Ascending aorta (tissue), 2 donors: ENCODE data around the gene OR52N4. TPM values are rescaled to one million over a fixed set of nuclear protein-coding genes. Genes with fewer than 3 reads are reported as not detected.

Experiments
- DNase-seq, 2 donors: peaks; one replicate each; pipeline ENCODE4 v3.0.0-alpha.2; 2019; ENCODE audit warnings: low spot score in 2 of 2
- H3K27ac ChIP-seq, 2 donors: fragments of 200-600 bp; sonication (generic); one replicate each; pipeline ENCODE4 v1.5.1; 2016 to 2017; ENCODE audit warnings: mild to moderate bottlenecking in 1 of 2
- H3K27me3 ChIP-seq: fragments of 200-600 bp; sonication (generic); one replicate; pipeline ENCODE4 v1.5.1; 2017
- H3K36me3 ChIP-seq, 2 donors: fragments of 200-600 bp; sonication (generic); one replicate each; pipeline ENCODE4 v1.5.1; 2016
- H3K4me1 ChIP-seq, 2 donors: fragments of 200-600 bp; sonication (generic); one replicate each; pipeline ENCODE4 v1.5.1; 2016 to 2017; ENCODE audit warnings: mild to moderate bottlenecking in 1 of 2
- H3K4me3 ChIP-seq, 2 donors: fragments of 200-600 bp; sonication (generic); one replicate each; pipeline ENCODE4 v1.5.1; 2016 to 2017; ENCODE audit warnings: mild to moderate bottlenecking in 1 of 2
- H3K9me3 ChIP-seq, 2 donors: fragments of 200-600 bp; sonication (generic); one replicate each; pipeline ENCODE4 v1.5.1; 2016
- CTCF ChIP-seq, 3 experiments: fragments of 200-600 bp in 2 of 3; fragments of 450-650 bp in 1 of 3; sonication (generic) in 2 of 3; IDR thresholded peaks; one replicate each; pipeline ENCODE4 v1.5.1; 2016 to 2019; ENCODE audit warnings: antibody characterized with exemption in 3 of 3, mild to moderate bottlenecking in 1 of 3, moderate library complexity in 1 of 3
- intact Hi-C: fragments of 100-400 bp; cut with DNase I; formaldehyde crosslinking; loops from one replicate; pipeline ENCODE4 v1.15.1; 2023
- total RNA-seq: library from RNA; depleted of rRNA; stranded (reverse); fragments of >200 nt; gene quantifications from one replicate; pipeline ENCODE4 v1.1.0, GENCODE V29; 2016

The OR52N4 gene
- total RNA-seq, 1 donor from 2014 or later = not detected

- no peaks in the 10 kb centered on the region for H3K27me3 ChIP-seq
- H3K9me3 ChIP-seq = no peaks in the 10 kb centered on the region
- no peak for TF ChIP-seq CTCF (IDR thresholded peaks at IDR 0.05)
- DNase-seq = no peak
- no peaks in the 10 kb centered on the region for H3K36me3 ChIP-seq
- no peak within 1 kb of the TSS for H3K4me3 ChIP-seq
- intact Hi-C loops = no loop called here
- H3K27ac ChIP-seq = no peak within 1 kb of the TSS
- no peaks in the 10 kb centered on the region for H3K4me1 ChIP-seq
Measured at GRCh38 chr11:5783255-5783654, 29.2 kb downstream of the OR52N4 start, which contains the start of gene OR52N5. TSS of gene OR52N5 (minus strand) at chr11:5783355. CDS start at chr11:5778634, 4,721 bp downstream.

- Histone ChIP-seq H3K27me3 (no peaks in the 10 kb centered on the region), H3K4me3 (no peak within 1 kb of the TSS), H3K9me3 (no peaks in the 10 kb centered on the region), H3K4me1 (no peaks in the 10 kb centered on the region), H3K27ac (no peak within 1 kb of the TSS), H3K36me3 (no peaks in the 10 kb centered on the region)
- DNase-seq = no peak
- TF ChIP-seq CTCF (IDR thresholded peaks at IDR 0.05) = no peak
- intact Hi-C loops = no loop called here
Measured at GRCh38 chr11:5791165-5791564, 37.1 kb downstream of the OR52N4 start, which contains the start of gene OR52N1. TSS of gene OR52N1 (minus strand) at chr11:5791265. CDS start at chr11:5788816, 2,449 bp downstream.

- no peaks in the 10 kb centered on the region for H3K9me3 ChIP-seq
- no peaks in the 10 kb centered on the region for H3K36me3 ChIP-seq
- no peak overlapping the region for H3K4me3 ChIP-seq
- H3K27me3 ChIP-seq = no peaks in the 10 kb centered on the region
- no peak overlapping the region for H3K27ac ChIP-seq
- intact Hi-C loops = no loop called here
- TF ChIP-seq CTCF (IDR thresholded peaks at IDR 0.05) = no peak
- H3K4me1 ChIP-seq = no peaks in the 10 kb centered on the region
- no peak for DNase-seq
Measured at GRCh38 chr11:5796541-5796940, 42.5 kb downstream of the OR52N4 start.

GRCh38 chr11:5803982-5804381 lies 49.9 kb downstream of the OR52N4 start:
- H3K36me3 ChIP-seq = no peaks in the 10 kb centered on the region
- TF ChIP-seq CTCF (IDR thresholded peaks at IDR 0.05) = no peak
- intact Hi-C loops = no loop called here
- H3K9me3 ChIP-seq = no peaks in the 10 kb centered on the region
- H3K27ac ChIP-seq = no peak overlapping the region
- no peaks in the 10 kb centered on the region for H3K27me3 ChIP-seq
- no peak for DNase-seq
- H3K4me3 ChIP-seq = no peak overlapping the region
- no peaks in the 10 kb centered on the region for H3K4me1 ChIP-seq

Other genes with a start within 250 kb of the OR52N4 start
- not detected for gene UBQLN3, start 244.3 kb upstream of the OR52N4 start, total RNA-seq
- not detected for gene UBQLNL, start 237.5 kb upstream of the OR52N4 start, total RNA-seq
- gene OR52H1, start 205.7 kb upstream of the OR52N4 start, total RNA-seq = not detected
- gene OR52B6, start 173.4 kb upstream of the OR52N4 start, total RNA-seq = not detected
- 0.64 TPM for gene TRIM6, start 157.6 kb upstream of the OR52N4 start, total RNA-seq
- gene TRIM34, start 129.2 kb upstream of the OR52N4 start, total RNA-seq = not detected
- gene TRIM5, start 69.2 kb upstream of the OR52N4 start, total RNA-seq = 45.1 TPM
- 32.5 TPM for gene TRIM22, start 64.5 kb upstream of the OR52N4 start, total RNA-seq
- gene OR56B1, start 17.8 kb upstream of the OR52N4 start, total RNA-seq = not detected
- gene OR52N5, start 29.1 kb downstream of the OR52N4 start, total RNA-seq = not detected
- not detected for gene OR52N1, start 37.0 kb downstream of the OR52N4 start, total RNA-seq
- gene OR52N2, start 54.7 kb downstream of the OR52N4 start, total RNA-seq = not detected
- not detected for gene OR52E6, start 87.7 kb downstream of the OR52N4 start, total RNA-seq
- not detected for gene OR52E8, start 103.4 kb downstream of the OR52N4 start, total RNA-seq
- gene OR52E4, start 126.4 kb downstream of the OR52N4 start, total RNA-seq = not detected
- not detected for gene OR52E5, start 139.0 kb downstream of the OR52N4 start, total RNA-seq
- not detected for gene OR56A3, start 188.0 kb downstream of the OR52N4 start, total RNA-seq
- gene OR56A5, start 214.3 kb downstream of the OR52N4 start, total RNA-seq = not detected
- not detected for gene OR52L1, start 232.7 kb downstream of the OR52N4 start, total RNA-seq